Measurements from ENCODE around the gene EPHB2.

DNA sequence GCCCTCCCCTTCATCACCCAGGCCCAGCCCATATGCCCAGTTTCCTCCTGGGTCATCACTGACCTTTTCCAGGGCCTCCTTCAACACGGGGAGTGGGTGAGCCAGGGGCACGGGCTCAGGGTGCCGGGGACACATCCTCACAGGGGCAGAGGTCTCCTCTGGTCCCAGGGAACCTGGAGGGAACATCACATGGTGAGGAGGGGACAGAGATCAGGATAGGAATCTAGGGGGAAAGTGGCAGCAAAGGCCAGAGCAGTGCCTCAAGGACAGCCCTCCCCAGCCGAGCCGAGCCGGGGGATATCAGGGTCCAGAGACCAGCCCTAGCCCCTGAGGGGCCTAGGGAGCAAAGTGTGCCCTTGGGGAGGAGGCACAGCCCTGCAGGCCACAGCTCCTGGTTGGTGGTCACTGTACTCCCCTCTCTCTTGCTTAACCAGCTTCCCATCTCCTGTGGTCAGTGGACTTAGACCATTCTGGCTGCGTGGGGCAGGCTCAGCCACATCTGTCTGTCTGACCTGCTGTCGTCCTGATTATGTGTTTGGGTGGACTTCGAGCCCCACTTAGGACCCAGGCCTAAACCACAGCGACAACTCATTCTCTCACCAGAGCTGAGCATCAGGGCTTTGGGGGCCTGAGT is 252.5 kb downstream of the EPHB2 start:
- TF ChIP-seq, protein P1, sequence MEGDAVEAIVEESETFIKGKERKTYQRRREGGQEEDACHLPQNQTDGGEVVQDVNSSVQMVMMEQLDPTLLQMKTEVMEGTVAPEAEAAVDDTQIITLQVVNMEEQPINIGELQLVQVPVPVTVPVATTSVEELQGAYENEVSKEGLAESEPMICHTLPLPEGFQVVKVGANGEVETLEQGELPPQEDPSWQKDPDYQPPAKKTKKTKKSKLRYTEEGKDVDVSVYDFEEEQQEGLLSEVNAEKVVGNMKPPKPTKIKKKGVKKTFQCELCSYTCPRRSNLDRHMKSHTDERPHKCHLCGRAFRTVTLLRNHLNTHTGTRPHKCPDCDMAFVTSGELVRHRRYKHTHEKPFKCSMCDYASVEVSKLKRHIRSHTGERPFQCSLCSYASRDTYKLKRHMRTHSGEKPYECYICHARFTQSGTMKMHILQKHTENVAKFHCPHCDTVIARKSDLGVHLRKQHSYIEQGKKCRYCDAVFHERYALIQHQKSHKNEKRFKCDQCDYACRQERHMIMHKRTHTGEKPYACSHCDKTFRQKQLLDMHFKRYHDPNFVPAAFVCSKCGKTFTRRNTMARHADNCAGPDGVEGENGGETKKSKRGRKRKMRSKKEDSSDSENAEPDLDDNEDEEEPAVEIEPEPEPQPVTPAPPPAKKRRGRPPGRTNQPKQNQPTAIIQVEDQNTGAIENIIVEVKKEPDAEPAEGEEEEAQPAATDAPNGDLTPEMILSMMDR (conservative IDR thresholded peaks at IDR 0.05; ENCODE audit: low read length) = no peak
- TF ChIP-seq EZH2phosphoT487 (IDR thresholded peaks at IDR 0.05; ENCODE audit: borderline replicate concordance, low read depth, low read length) = no peak
